Bronchial epithelial cell (primary cell): Measurements from ENCODE around the gene ADAMTS17. TPM values are rescaled to one million over a fixed set of nuclear protein-coding genes. Genes with fewer than 3 reads are reported as not detected.

ENCODE experiments used
- DNase-seq: peaks from one replicate; pipeline ENCODE4 v3.0.0-alpha.2; 2010; ENCODE audit warnings: low read depth
- FAIRE-seq: peaks from 2 replicates; lab custom pipeline; 2011; peaks lifted over from hg19 to GRCh38; lab: Jason Lieb, UNC
- H3K27me3 ChIP-seq: 2 replicates; pipeline ENCODE4 v1.5.1; 2011; ENCODE audit warnings: low read length; ENCODE audit not compliant: control insufficient read depth, insufficient read depth
- H3K36me3 ChIP-seq: 2 replicates; pipeline ENCODE4 v1.5.1; 2011; ENCODE audit warnings: low read length; ENCODE audit not compliant: control insufficient read depth, insufficient read depth
- H3K4me3 ChIP-seq: 2 replicates; pipeline ENCODE4 v1.5.1; 2011; ENCODE audit warnings: mild to moderate bottlenecking, low read depth, low read length, control low read depth
- CTCF ChIP-seq: IDR thresholded peaks from 2 replicates; pipeline ENCODE4 v1.5.1; 2011; ENCODE audit warnings: mild to moderate bottlenecking, moderate library complexity, low read length, control low read depth, inconsistent platforms; ENCODE audit not compliant: insufficient read depth, severe bottlenecking
- total RNA-seq: library from RNA; depleted of rRNA; stranded (reverse); fragments of >200 nt; gene quantifications from 2 replicates; pipeline ENCODE4 v1.2.1, GENCODE V29; 2014

ADAMTS17 gene
- total RNA-seq, 1 donor from 2014 or later: 1.1 TPM

- no peak for TF ChIP-seq CTCF
- FAIRE-seq (no peak), DNase-seq (no peak)
- H3K36me3 ChIP-seq: no peaks in the 10 kb centered on the region
- no peaks in the 10 kb centered on the region for H3K27me3 ChIP-seq
- no peak overlapping the region for H3K4me3 ChIP-seq
These were observed 57.1 kb downstream of the ADAMTS17 start for GRCh38 chr15:100284701-100285100.

DNA sequence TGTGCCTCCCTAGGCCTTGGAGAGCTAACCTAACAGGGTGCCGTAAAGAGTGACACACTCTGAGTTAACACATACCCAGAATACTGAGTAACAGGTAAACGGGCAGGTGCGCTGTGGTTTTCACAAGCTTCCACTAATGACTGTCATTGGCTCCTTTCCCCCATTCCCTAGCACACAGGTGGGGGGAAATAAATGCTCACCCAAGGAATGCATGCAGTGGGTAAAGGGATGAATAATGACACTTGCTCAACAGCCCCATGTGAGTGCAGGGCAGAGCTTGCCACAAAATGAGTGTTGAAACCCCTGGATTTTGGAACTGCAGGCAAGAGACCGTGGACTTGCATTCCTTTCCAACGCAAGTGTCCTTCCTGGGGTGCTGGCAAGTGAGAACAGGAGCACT, 57.6 kb downstream of the ADAMTS17 start:
- FAIRE-seq (no peak), DNase-seq (peak; percentile 63)
- no peak for TF ChIP-seq CTCF
- H3K27me3 ChIP-seq: no peaks in the 10 kb centered on the region
- H3K36me3 ChIP-seq: no peaks in the 10 kb centered on the region
- no peak overlapping the region for H3K4me3 ChIP-seq

DNA sequence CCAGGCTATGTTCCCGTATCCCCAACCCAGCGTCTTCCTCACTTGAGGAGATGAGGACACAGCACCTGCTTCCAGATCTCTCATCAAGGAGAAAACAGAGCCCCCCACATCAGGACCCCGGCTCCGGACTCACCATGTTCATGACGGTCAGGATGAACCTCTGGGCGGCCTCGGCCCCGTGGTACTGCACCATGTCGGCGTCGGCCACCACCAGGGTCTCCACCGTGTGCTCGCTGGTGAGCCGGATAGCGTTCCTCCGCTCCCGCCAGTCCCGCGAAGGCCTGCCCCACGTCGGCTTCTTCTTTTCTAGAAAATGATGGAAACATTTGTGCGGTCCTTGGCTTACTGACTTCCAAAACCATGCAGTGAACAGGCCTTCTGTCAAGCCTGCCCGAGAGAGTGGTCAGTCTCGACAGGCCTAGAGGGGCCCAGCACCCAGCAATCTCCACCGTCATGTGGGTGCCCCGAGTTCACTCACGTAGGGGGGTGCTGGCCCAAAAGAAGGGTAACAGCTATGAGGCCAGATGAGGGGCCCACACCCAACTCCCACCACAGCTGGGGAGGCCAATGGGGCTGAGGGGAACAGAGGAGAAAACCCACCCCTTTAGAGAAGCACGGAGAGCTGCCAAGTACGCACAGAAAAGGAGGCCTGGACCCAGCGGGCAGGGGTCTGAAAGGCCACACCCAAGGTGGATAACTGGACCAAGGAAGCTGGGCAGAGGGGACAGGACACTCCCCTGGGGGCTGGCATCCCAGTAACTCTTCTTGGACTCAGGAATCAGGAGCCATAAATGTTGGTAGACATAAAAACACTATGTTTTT, 60.5 kb downstream of the ADAMTS17 start:
- FAIRE-seq: no peak

DNA sequence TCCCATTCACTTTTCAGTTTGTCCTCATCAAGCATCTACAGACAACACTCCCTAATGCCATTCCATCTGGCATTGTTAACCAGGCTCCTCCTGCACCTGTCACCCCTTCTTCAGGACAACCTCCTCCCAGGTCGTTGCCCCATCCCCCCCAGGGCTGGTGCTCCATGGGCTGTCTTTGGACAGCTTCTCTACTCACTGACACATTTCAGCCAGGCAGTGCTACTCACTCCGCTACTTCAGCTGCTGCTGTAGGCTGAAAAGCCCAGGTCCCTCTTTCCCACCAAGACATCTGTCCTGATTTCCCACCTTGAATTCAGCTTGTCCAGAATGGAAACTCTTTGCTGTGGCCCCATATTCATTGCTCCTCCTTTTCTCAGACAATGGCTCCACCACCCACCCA, 61.9 kb downstream of the ADAMTS17 start:
- no peaks in the 10 kb centered on the region for H3K27me3 ChIP-seq
- TF ChIP-seq CTCF: no peak
- FAIRE-seq (peak; percentile 47), DNase-seq (no peak)
- H3K4me3 ChIP-seq: no peak overlapping the region
- H3K36me3 ChIP-seq: no peaks in the 10 kb centered on the region

More for the DNA sequence above, 60.5 kb downstream of the ADAMTS17 start:
- no peak overlapping the region for H3K4me3 ChIP-seq
- no peaks in the 10 kb centered on the region for H3K36me3 ChIP-seq
- no peak for TF ChIP-seq CTCF
- no peaks in the 10 kb centered on the region for H3K27me3 ChIP-seq
- no peak for DNase-seq

GRCh38 chr15:100279446-100279845, 62.3 kb downstream of the ADAMTS17 start:
- FAIRE-seq: peak; percentile 52
- TF ChIP-seq CTCF: no peak
- no peak for DNase-seq
- H3K4me3 ChIP-seq: no peak overlapping the region
- no peaks in the 10 kb centered on the region for H3K27me3 ChIP-seq
- H3K36me3 ChIP-seq: no peaks in the 10 kb centered on the region
